ENCODE measurements around the gene HOXA7.

HOXA7 gene

GRCh38 chr7:27145914-27146412 lies 10.5 kb downstream of the HOXA7 start:
- peaks cover 95 to 100% (median 99%) of the 10 kb centered on the region in 11 experiments for H3K27me3 ChIP-seq
- H3K4me1 ChIP-seq = peaks cover under 1 to 12% (median 5%) of the 10 kb centered on the region in 10 experiments; a peak in 14 of 20 replicates
- H3K4me3 ChIP-seq = peak overlapping the region in 1 of 10 experiments; percentile 35; a peak in 1 of 20 replicates
- H3K9me3 ChIP-seq (replicated peaks in 1 of 11) = peaks cover 69 to 80% (median 75%) of the 10 kb centered on the region in 11 experiments
- no peak overlapping the region for H3K9ac ChIP-seq
- H4K20me1 ChIP-seq = peaks cover 0 to 8% (median 0%) of the 10 kb centered on the region in 11 experiments; a peak in 5 of 22 replicates
- peaks cover 0 to 16% (median 0%) of the 10 kb centered on the region in 11 experiments; a peak in 3 of 22 replicates for H3K36me3 ChIP-seq
- H3K27ac ChIP-seq = no peak overlapping the region
- no peak for TF ChIP-seq Cebpa-rat (IDR thresholded peaks at IDR 0.05)
- no peak overlapping the region for H3K4me2 ChIP-seq

GRCh38 chr7:27145165-27145913 lies 11.1 kb downstream of the HOXA7 start:
- Histone ChIP-seq H3K4me3 (peak overlapping the region in 3 of 10 experiments; percentile 22 to 35 (median 25); a peak in 5 of 20 replicates), H3K27ac (no peak overlapping the region)
- no peak for TF ChIP-seq Cebpa-rat (IDR thresholded peaks at IDR 0.05)

GRCh38 chr7:27144781-27145164 lies 11.7 kb downstream of the HOXA7 start:
- Histone ChIP-seq H3K27me3 (peaks cover 83 to 95% (median 87%) of the 10 kb centered on the region in 11 experiments), H3K4me2 (no peak overlapping the region), H3K9me3 (replicated peaks in 1 of 11) (peaks cover 69 to 82% (median 75%) of the 10 kb centered on the region in 11 experiments), H3K9ac (no peak overlapping the region), H3K4me3 (peak overlapping the region in 2 of 10 experiments; percentile 22 to 35; a peak in 5 of 20 replicates), H4K20me1 (peaks cover 0 to 8% (median 0%) of the 10 kb centered on the region in 11 experiments; a peak in 3 of 22 replicates), H3K4me1 (peaks cover 0 to 4% (median 0%) of the 10 kb centered on the region in 10 experiments; a peak in 2 of 20 replicates), H3K36me3 (peaks cover 0 to 16% (median 0%) of the 10 kb centered on the region in 11 experiments; a peak in 3 of 22 replicates), H3K27ac (no peak overlapping the region)
- TF ChIP-seq Cebpa-rat (IDR thresholded peaks at IDR 0.05) = no peak

More at GRCh38 chr7:27145165-27145913, 11.1 kb downstream of the HOXA7 start:
- peaks cover 0 to 16% (median 0%) of the 10 kb centered on the region in 11 experiments; a peak in 3 of 22 replicates for H3K36me3 ChIP-seq
- peaks cover 0 to 6% (median 2%) of the 10 kb centered on the region in 10 experiments; a peak in 12 of 20 replicates for H3K4me1 ChIP-seq
- H3K9ac ChIP-seq = no peak overlapping the region
- no peak overlapping the region for H3K4me2 ChIP-seq
- peaks cover 69 to 80% (median 75%) of the 10 kb centered on the region in 11 experiments for H3K9me3 ChIP-seq (replicated peaks in 1 of 11)
- peaks cover 89 to 100% (median 93%) of the 10 kb centered on the region in 11 experiments for H3K27me3 ChIP-seq
- peaks cover 0 to 8% (median 0%) of the 10 kb centered on the region in 11 experiments; a peak in 4 of 22 replicates for H4K20me1 ChIP-seq

- peak overlapping the region in 3 of 10 experiments; percentile 19 to 35 (median 22); a peak in 4 of 20 replicates for H3K4me3 ChIP-seq
- H3K4me1 ChIP-seq = peaks cover 0 to 4% (median 0%) of the 10 kb centered on the region in 10 experiments; a peak in 2 of 20 replicates
- peaks cover 77 to 88% (median 81%) of the 10 kb centered on the region in 11 experiments for H3K27me3 ChIP-seq
- H3K36me3 ChIP-seq = peaks cover 0 to 16% (median 0%) of the 10 kb centered on the region in 11 experiments; a peak in 3 of 22 replicates
- H3K27ac ChIP-seq = no peak overlapping the region
- no peak for TF ChIP-seq Cebpa-rat (IDR thresholded peaks at IDR 0.05)
- no peak overlapping the region for H3K4me2 ChIP-seq
- peaks cover 0 to 8% (median 0%) of the 10 kb centered on the region in 11 experiments; a peak in 3 of 22 replicates for H4K20me1 ChIP-seq
- H3K9ac ChIP-seq = no peak overlapping the region
- peaks cover 74 to 87% (median 79%) of the 10 kb centered on the region in 11 experiments for H3K9me3 ChIP-seq (replicated peaks in 1 of 11)
Measured at GRCh38 chr7:27143950-27144780, 12.3 kb downstream of the HOXA7 start.

GRCh38 chr7:27143023-27143949 lies 13.2 kb downstream of the HOXA7 start, which contains the start of gene HOXA5:
TSS of gene HOXA5 (minus strand) at chr7:27143681. CDS start at chr7:27143607, 74 bp downstream.
- no peak within 1 kb of the TSS for H3K9ac ChIP-seq
- no peak within 1 kb of the TSS for H3K27ac ChIP-seq
- H3K36me3 ChIP-seq = peaks cover 0 to 16% (median 0%) of the 10 kb centered on the region in 11 experiments; a peak in 3 of 22 replicates
- H3K4me1 ChIP-seq = peaks cover 0 to under 1% (median 0%) of the 10 kb centered on the region in 10 experiments; a peak in 1 of 20 replicates
- no peaks in the 10 kb centered on the region for H4K20me1 ChIP-seq
- peaks cover 66 to 81% (median 74%) of the 10 kb centered on the region in 11 experiments for H3K9me3 ChIP-seq (replicated peaks in 1 of 11)
- no peak for TF ChIP-seq Cebpa-rat (IDR thresholded peaks at IDR 0.05)
- no peak within 1 kb of the TSS for H3K4me2 ChIP-seq
- H3K27me3 ChIP-seq = peaks cover 68 to 80% (median 72%) of the 10 kb centered on the region in 11 experiments
- peak within 1 kb of the TSS in 2 of 10 experiments; percentile 19 to 35; a peak in 3 of 20 replicates for H3K4me3 ChIP-seq

- Histone ChIP-seq H4K20me1 (no peaks in the 10 kb centered on the region), H3K4me1 (peaks cover 0 to 5% (median 3%) of the 10 kb centered on the region in 10 experiments; a peak in 15 of 20 replicates), H3K4me3 (no peak overlapping the region), H3K4me2 (no peak overlapping the region), H3K27ac (no peak overlapping the region), H3K27me3 (peaks cover 61 to 80% (median 66%) of the 10 kb centered on the region in 11 experiments), H3K9ac (no peak overlapping the region), H3K36me3 (peaks cover 0 to 16% (median 0%) of the 10 kb centered on the region in 11 experiments; a peak in 3 of 22 replicates), H3K9me3 (replicated peaks in 1 of 11) (peaks cover 61 to 75% (median 68%) of the 10 kb centered on the region in 11 experiments)
- no peak for TF ChIP-seq Cebpa-rat (IDR thresholded peaks at IDR 0.05)
Measured at GRCh38 chr7:27142580-27143022, 13.9 kb downstream of the HOXA7 start.

GRCh38 chr7:27141923-27142579 lies 14.4 kb downstream of the HOXA7 start:
- peaks cover 56 to 69% (median 62%) of the 10 kb centered on the region in 11 experiments for H3K9me3 ChIP-seq (replicated peaks in 1 of 11)
- H3K27me3 ChIP-seq = peaks cover 57 to 80% (median 64%) of the 10 kb centered on the region in 11 experiments
- no peaks in the 10 kb centered on the region for H4K20me1 ChIP-seq
- no peak for TF ChIP-seq Cebpa-rat (IDR thresholded peaks at IDR 0.05)
- H3K4me2 ChIP-seq = no peak overlapping the region
- H3K4me3 ChIP-seq = no peak overlapping the region
- peaks cover 4 to 11% (median 8%) of the 10 kb centered on the region in 10 experiments; a peak in 19 of 20 replicates for H3K4me1 ChIP-seq
- H3K27ac ChIP-seq = no peak overlapping the region
- peaks cover 0 to 16% (median 0%) of the 10 kb centered on the region in 11 experiments; a peak in 3 of 22 replicates for H3K36me3 ChIP-seq
- H3K9ac ChIP-seq = no peak overlapping the region
